Neural progenitor cell (in vitro differentiated cells): Measurements from ENCODE around the gene B9D1.

Source experiments
- EZH2 ChIP-seq: fragments of 200-600 bp; sonication (generic); IDR thresholded peaks from 2 replicates; pipeline ENCODE4 v1.6.1; 2017; ENCODE audit warnings: antibody characterized with exemption, mild to moderate bottlenecking, moderate library complexity
- EZH2phosphoT487 ChIP-seq: fragments of 200-600 bp; sonication (generic); IDR thresholded peaks from 2 replicates; pipeline ENCODE4 v1.6.1; 2017; ENCODE audit warnings: antibody characterized with exemption
- TF ChIP-seq, protein P1 (sequence below): fragments of 200-600 bp; sonication (generic); IDR thresholded peaks from 2 replicates; pipeline ENCODE4 v1.5.1; 2017; ENCODE audit warnings: antibody characterized with exemption, mild to moderate bottlenecking

GRCh38 chr17:19313066-19313745, 49.3 kb downstream of the B9D1 start:
- TF ChIP-seq, protein P1, sequence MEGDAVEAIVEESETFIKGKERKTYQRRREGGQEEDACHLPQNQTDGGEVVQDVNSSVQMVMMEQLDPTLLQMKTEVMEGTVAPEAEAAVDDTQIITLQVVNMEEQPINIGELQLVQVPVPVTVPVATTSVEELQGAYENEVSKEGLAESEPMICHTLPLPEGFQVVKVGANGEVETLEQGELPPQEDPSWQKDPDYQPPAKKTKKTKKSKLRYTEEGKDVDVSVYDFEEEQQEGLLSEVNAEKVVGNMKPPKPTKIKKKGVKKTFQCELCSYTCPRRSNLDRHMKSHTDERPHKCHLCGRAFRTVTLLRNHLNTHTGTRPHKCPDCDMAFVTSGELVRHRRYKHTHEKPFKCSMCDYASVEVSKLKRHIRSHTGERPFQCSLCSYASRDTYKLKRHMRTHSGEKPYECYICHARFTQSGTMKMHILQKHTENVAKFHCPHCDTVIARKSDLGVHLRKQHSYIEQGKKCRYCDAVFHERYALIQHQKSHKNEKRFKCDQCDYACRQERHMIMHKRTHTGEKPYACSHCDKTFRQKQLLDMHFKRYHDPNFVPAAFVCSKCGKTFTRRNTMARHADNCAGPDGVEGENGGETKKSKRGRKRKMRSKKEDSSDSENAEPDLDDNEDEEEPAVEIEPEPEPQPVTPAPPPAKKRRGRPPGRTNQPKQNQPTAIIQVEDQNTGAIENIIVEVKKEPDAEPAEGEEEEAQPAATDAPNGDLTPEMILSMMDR, result no peak
- no peak for TF ChIP-seq EZH2phosphoT487
- no peak for TF ChIP-seq EZH2
